GM23248 (cell line): ENCODE data around the gene GSTT2.

Source experiments
- EZH2 ChIP-seq: fragments of 200-600 bp; sonication (generic); IDR thresholded peaks from 2 replicates; pipeline ENCODE4 v1.6.1; 2018; ENCODE audit warnings: antibody characterized with exemption, mild to moderate bottlenecking; ENCODE audit not compliant: insufficient read depth, poor library complexity, severe bottlenecking
- EZH2phosphoT487 ChIP-seq: fragments of 200-600 bp; sonication (generic); IDR thresholded peaks from 2 replicates; pipeline ENCODE4 v1.6.1; 2018; ENCODE audit warnings: antibody characterized with exemption, moderate library complexity, mild to moderate bottlenecking, low read depth; ENCODE audit not compliant: insufficient read depth

- TF ChIP-seq EZH2phosphoT487 = no peak
- no peak for TF ChIP-seq EZH2
Measured at GRCh38 chr22:24008381-24009226, 28.7 kb downstream of the GSTT2 start.
